Measurements from ENCODE around the gene MCF2. TPM values are rescaled to one million over a fixed set of nuclear protein-coding genes. Genes with fewer than 3 reads are reported as not detected.

Gene MCF2
- total RNA-seq, 1 experiment from 2014 or later: 1.0 TPM

GRCh38 chrX:139563251-139563650, 144.7 kb downstream of the MCF2 start:
- Mint-ChIP-seq H3K27ac (no peak overlapping the region), H3K36me3 (no peaks in the 10 kb centered on the region), H3K4me3 (no peak overlapping the region), H3K9me3 (no peaks in the 10 kb centered on the region), H3K27me3 (ENCODE audit: low read depth) (no peaks in the 10 kb centered on the region), H3K4me1 (no peaks in the 10 kb centered on the region)
- ChIA-PET POLR2A (no interaction called here), CTCF (no interaction called here)
- TF ChIP-seq ZNF281 (CRISPR knock-in tag; IDR thresholded peaks at IDR 0.05) (no peak), ZNF121 (CRISPR knock-in tag; IDR thresholded peaks at IDR 0.05) (no peak), HMGXB4 (CRISPR knock-in tag; IDR thresholded peaks at IDR 0.05) (no peak), SP1 (CRISPR knock-in tag; conservative IDR thresholded peaks at IDR 0.05) (no peak), ZNF423 (CRISPR knock-in tag; IDR thresholded peaks at IDR 0.05) (no peak), IRF2 (CRISPR knock-in tag; IDR thresholded peaks at IDR 0.05; ENCODE audit: borderline replicate concordance, low read depth) (no peak), ZNF219 (CRISPR knock-in tag; IDR thresholded peaks at IDR 0.05; ENCODE audit: borderline replicate concordance) (no peak), PREB (CRISPR knock-in tag; IDR thresholded peaks at IDR 0.05; ENCODE audit: borderline replicate concordance) (no peak)
- no peak for ATAC-seq
- no peak for DNase-seq (ENCODE audit: low spot score)

- Mint-ChIP-seq H3K4me3 (no peak overlapping the region), H3K36me3 (no peaks in the 10 kb centered on the region), H3K9me3 (no peaks in the 10 kb centered on the region), H3K27ac (no peak overlapping the region), H3K27me3 (ENCODE audit: low read depth) (no peaks in the 10 kb centered on the region), H3K4me1 (no peaks in the 10 kb centered on the region)
- ChIA-PET POLR2A (no interaction called here), CTCF (interaction anchor here (1.5 to 1.8 kb wide), 4 partner anchors 10 to 784 kb away, joined by 3 to 7 read pairs (median 4); no protein-coding TSS in a partner anchor)
- DNase-seq (ENCODE audit: low spot score) (no peak), ATAC-seq (no peak)
- TF ChIP-seq NFE2L1 (CRISPR knock-in tag; IDR thresholded peaks at IDR 0.05) (no peak), CDX4 (CRISPR knock-in tag; IDR thresholded peaks at IDR 0.05; ENCODE audit: borderline replicate concordance) (no peak), NFYB (CRISPR knock-in tag; conservative IDR thresholded peaks at IDR 0.05; ENCODE audit: low read depth) (no peak), SP1 (CRISPR knock-in tag; conservative IDR thresholded peaks at IDR 0.05) (no peak), TEAD1 (CRISPR knock-in tag; IDR thresholded peaks at IDR 0.05) (no peak), HMGXB4 (CRISPR knock-in tag; IDR thresholded peaks at IDR 0.05) (no peak), GRHL2 (CRISPR knock-in tag; IDR thresholded peaks at IDR 0.05; ENCODE audit: insufficient replicate concordance, severe bottlenecking) (no peak), ZNF416 (CRISPR knock-in tag; IDR thresholded peaks at IDR 0.05) (no peak), MYBL2 (CRISPR knock-in tag; IDR thresholded peaks at IDR 0.05) (no peak), MLX (CRISPR knock-in tag; IDR thresholded peaks at IDR 0.05) (no peak)
These were observed 147.7 kb downstream of the MCF2 start for GRCh38 chrX:139560221-139560620.
